D341Med (cell line): Measurements from ENCODE around the gene MRPL45.

Experiments
- DNase-seq: peaks from one replicate; pipeline ENCODE4 v3.0.0; 2012; ENCODE audit warnings: low spot score

Gene MRPL45

GRCh38 chr17:38349097-38349730, 52.2 kb downstream of the MRPL45 start:
- DNase-seq: peak; percentile 86

- no peak for DNase-seq
Observed at GRCh38 chr17:38350035-38350434, 53.1 kb downstream of the MRPL45 start.

- DNase-seq: peak; percentile 100
Observed at GRCh38 chr17:38351412-38352222, 54.6 kb downstream of the MRPL45 start, which contains the start of gene SOCS7. TSS of gene SOCS7 (plus strand) at chr17:38351844. CDS start at chr17:38352053, 209 bp downstream.

- DNase-seq: peak; percentile 72
Observed at GRCh38 chr17:38352245-38353085, 55.5 kb downstream of the MRPL45 start.

GRCh38 chr17:38353086-38353604, 56.2 kb downstream of the MRPL45 start:
- peak; percentile 20 for DNase-seq

GRCh38 chr17:38353668-38354067, 56.7 kb downstream of the MRPL45 start:
- no peak for DNase-seq

- DNase-seq: peak; percentile 30
Observed at GRCh38 chr17:38354466-38354865, 57.5 kb downstream of the MRPL45 start.

- DNase-seq: no peak
Observed at GRCh38 chr17:38355251-38355650, 58.3 kb downstream of the MRPL45 start.

GRCh38 chr17:38357486-38358123, 60.6 kb downstream of the MRPL45 start:
- peak; percentile 37 for DNase-seq

GRCh38 chr17:38358586-38359513, 61.9 kb downstream of the MRPL45 start:
- DNase-seq: peak; percentile 45

- DNase-seq: no peak
Observed at GRCh38 chr17:38361694-38362465, 64.9 kb downstream of the MRPL45 start.

GRCh38 chr17:38363016-38363415, 66.0 kb downstream of the MRPL45 start:
- DNase-seq: no peak

- no peak for DNase-seq
Observed at GRCh38 chr17:38364741-38365140, 67.8 kb downstream of the MRPL45 start.

GRCh38 chr17:38369124-38369886, 72.3 kb downstream of the MRPL45 start:
- no peak for DNase-seq
